Amniotic stem cell (primary cell): Measurements from ENCODE around the gene GAPT.
A peak's percentile ranks its signal among the peaks of the same experiment; 100 is the strongest.

Source experiments
- DNase-seq: peaks from one replicate; lab custom pipeline; 2025; lab: John Stamatoyannopoulos, UW

The GAPT gene

GRCh38 chr5:58491216-58491892 is at the start of gene GAPT:
TSS of gene GAPT (plus strand) at chr5:58491435. CDS start at chr5:58494537, 3,102 bp downstream.
- DNase-seq, result no peak

- DNase-seq, result no peak
Measured at GRCh38 chr5:58444805-58445204, 46.4 kb upstream of the GAPT start.

- no peak for DNase-seq
Measured at GRCh38 chr5:58446024-58446423, 45.2 kb upstream of the GAPT start.

GRCh38 chr5:58447226-58447625 is 44.0 kb upstream of the GAPT start:
- no peak for DNase-seq

GRCh38 chr5:58450018-58450417 is 41.2 kb upstream of the GAPT start:
- no peak for DNase-seq

GRCh38 chr5:58450811-58451629 is 40.2 kb upstream of the GAPT start:
- DNase-seq, result no peak

- no peak for DNase-seq
Measured at GRCh38 chr5:58451732-58452565, 39.3 kb upstream of the GAPT start.

GRCh38 chr5:58452566-58453258 is 38.5 kb upstream of the GAPT start:
- no peak for DNase-seq

GRCh38 chr5:58453306-58453705 is 37.9 kb upstream of the GAPT start:
- no peak for DNase-seq

GRCh38 chr5:58454025-58454424 is 37.2 kb upstream of the GAPT start:
- no peak for DNase-seq

GRCh38 chr5:58455066-58455465 is 36.2 kb upstream of the GAPT start:
- DNase-seq, result no peak

- no peak for DNase-seq
Measured at GRCh38 chr5:58455480-58455879, 35.8 kb upstream of the GAPT start.

GRCh38 chr5:58456026-58456425 is 35.2 kb upstream of the GAPT start:
- no peak for DNase-seq

GRCh38 chr5:58456486-58456885 is 34.7 kb upstream of the GAPT start:
- no peak for DNase-seq

GRCh38 chr5:58457050-58457449 is 34.2 kb upstream of the GAPT start:
- DNase-seq, result no peak

- DNase-seq, result no peak
Measured at GRCh38 chr5:58458141-58458742, 33.0 kb upstream of the GAPT start.

GRCh38 chr5:58458743-58459145 is 32.5 kb upstream of the GAPT start:
- DNase-seq, result no peak

GRCh38 chr5:58459146-58460001 is 31.9 kb upstream of the GAPT start:
- peak; percentile 26 for DNase-seq

GRCh38 chr5:58460002-58460731 is 31.1 kb upstream of the GAPT start, which contains the start of gene PLK2:
TSS of gene PLK2 (minus strand) at chr5:58460086. CDS start at chr5:58459959, 127 bp downstream.
- DNase-seq, result peak; percentile 91
